GM19397 (cell line): ENCODE results near the gene PTPRZ1.

Experiments
- ATAC-seq: cut with Tn5 transposase; IDR thresholded peaks from one replicate; pipeline ENCODE4 v1.9.1; 2021; ENCODE audit warnings: mild to moderate bottlenecking, moderate library complexity; ENCODE audit not compliant: unreplicated experiment

PTPRZ1 gene

DNA sequence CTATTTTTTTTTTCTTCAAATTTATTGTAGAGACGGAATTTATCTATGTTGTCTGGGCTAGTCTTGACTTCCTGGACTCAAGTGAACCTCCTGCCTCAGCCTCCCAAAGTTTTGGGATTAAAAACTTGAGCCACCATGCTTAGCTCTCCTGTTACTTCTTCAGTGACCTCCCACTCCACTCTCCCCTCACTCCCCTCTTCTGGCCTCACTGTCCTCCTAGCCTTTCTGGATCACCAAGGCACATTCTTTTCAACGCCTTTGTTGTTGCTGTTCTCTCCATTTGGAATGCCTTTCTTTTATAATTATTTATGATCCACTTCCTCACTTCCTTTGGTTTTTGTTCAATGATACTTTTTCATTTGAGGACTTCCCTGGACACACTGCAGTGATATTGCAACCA is 17.9 kb downstream of the PTPRZ1 start:
- ATAC-seq: no peak

DNA sequence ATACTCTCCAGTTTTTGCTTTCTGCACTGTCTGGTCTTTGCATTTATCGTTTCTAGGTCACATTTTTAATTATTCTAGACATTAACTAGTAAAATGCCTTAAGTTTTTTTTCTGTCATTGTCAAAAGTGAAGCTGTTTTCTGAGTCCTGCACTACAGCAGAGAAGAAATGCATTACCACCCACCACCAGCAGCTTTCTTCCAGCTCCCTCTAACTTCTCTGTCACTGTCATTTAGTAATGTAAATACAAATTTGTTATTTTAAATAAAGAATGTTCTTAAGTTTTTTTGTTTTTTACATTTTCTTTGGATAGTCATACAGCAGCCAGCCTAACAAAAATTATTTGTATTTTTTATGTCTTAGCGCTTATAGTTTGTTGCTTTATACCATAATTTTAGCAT is 18.8 kb downstream of the PTPRZ1 start:
- no peak for ATAC-seq

DNA sequence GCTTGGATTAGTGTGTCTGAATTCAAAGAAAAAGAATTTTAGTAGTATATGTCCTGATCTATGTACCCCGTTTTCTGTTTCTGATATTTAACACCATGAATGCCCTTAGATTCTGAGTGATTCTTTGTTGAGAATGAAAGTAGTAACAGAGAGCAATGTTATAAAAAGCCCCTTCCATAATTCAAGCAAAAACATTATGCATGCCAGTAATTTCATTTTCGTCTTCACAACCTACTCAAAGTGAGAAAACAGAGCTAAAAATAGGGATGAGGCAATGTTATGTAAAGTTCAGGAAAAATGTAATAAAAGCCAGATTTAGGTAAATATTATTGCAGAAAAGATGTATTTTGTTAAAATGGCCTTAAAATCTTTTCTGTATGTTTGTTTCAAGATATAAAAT is 28.1 kb downstream of the PTPRZ1 start:
- ATAC-seq: no peak

DNA sequence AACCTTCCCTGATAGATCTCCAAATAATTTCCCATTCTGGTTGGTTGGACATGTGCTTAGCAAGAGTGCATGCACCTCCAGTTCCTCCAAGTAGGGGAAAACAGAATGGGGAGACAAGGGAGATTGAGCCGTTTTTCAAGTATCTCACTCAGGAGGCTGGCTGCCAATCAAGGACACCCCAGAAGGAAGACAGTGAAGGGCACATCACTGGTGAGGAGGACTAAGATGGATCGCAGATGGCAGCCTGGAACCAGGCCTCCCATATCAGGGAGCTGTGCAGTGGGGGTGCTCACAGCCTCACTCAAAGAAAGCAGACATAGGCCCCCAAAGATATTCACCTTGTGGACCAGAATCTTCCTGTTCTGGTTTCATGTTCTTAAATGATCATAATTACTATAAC is 31.2 kb downstream of the PTPRZ1 start:
- no peak for ATAC-seq

DNA sequence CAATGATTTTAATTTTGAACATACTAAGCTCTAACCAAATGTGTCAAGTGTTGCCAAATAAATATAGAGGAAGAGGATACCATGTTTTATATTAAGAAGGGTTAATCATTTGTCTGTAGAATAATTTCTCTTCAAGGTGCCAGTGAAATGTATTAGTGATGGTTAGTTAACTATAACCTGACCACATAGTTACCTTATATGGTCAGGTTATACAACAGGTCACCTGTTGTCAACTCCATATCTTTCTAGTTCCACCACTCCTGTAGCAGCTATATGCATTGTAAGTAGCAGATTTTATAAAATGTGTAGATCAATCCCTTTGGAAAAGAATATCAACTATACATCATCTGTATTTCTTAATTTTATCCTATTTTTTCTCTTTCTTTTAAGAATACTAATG is 35.1 kb downstream of the PTPRZ1 start:
- no peak for ATAC-seq

DNA sequence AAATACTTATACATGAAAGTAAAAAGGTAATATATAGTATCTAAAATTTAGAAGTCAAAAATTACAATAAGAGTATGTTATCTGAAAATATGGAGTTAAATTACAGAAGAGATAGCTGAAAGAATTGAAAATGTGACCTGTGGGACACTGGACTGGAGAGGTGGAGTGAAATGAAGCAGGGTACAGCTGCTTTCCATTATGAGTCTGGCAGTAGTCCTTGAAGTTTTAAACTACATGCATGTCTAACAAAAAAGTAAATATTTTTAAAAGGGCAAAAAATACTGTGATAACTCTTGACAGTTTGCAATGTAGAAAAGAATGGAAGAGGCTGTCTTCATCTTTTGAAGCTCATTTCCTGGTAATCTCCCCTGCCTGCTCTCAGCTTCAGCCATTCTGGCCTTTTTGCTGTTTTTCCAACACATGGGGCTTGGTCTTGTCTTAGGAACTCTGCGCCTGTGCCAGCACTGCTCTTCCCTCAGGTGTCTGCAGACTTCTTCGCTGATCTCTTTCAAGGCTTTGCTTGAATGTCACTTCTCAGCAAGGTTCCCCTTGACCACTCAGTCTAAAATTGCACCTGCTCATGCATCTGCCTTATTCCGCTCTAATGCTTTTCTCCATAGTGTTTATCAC is 36.9 kb downstream of the PTPRZ1 start:
- ATAC-seq: no peak

DNA sequence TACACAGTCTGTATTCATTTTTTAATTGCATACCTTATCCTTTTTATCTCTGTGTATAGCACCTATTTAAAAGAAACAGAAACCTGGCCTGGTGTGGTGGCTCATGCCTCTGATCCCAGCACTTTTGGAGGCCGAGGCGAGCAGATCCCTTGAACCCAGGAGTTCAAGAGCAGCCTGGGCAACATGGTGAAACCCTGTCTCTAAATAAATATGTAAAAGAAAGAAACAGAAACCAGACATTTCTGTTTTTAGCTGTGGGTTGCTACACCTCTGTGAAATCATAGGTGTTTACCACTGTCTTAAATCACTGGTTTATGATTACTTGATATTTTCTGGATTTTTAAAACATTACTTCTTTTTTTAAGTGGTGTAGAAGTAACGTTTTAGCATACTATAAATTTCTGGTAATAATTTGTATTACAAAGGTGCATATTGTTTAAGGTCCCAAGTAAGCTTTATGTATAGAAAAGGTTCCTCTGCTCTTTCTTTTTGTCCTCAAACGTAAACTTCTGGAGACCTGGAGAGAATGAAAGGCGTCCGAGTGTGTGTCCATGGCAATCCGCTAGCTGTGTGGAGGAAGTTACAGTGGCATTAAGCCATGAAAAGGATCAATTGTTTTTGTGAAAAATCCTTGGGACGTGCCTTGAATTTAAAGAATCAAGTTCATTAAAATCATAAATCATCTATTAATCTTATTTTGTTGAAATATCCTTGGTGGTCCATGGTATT is 41.1 kb downstream of the PTPRZ1 start:
- ATAC-seq: no peak

DNA sequence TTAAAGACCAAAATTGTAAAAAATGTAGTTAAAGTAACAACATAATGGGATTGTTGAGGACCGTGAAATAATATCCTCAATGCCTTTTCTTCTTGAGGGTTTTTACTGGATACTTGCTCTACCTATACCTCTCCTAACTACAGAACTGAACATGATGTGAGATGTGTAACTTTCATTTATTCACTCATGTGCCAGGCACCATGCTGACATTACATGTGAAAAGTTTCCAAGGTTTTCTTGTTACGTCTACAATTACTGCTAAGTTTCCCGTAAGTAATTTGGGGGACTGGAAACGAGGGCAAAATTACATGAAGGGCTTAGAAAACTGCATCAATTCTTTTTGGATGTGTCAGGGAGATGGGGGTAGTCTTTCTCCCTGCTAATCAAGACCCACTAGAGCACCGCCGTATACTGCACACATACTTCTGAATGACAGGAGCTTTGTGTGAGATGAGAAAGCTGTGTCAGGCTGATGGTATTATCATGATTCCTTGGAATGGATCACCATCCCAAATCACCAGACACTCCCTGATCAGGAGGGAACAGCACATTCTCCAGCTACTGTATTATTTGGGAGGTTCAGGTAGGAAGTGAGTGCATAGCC is 41.8 kb downstream of the PTPRZ1 start:
- ATAC-seq: no peak

DNA sequence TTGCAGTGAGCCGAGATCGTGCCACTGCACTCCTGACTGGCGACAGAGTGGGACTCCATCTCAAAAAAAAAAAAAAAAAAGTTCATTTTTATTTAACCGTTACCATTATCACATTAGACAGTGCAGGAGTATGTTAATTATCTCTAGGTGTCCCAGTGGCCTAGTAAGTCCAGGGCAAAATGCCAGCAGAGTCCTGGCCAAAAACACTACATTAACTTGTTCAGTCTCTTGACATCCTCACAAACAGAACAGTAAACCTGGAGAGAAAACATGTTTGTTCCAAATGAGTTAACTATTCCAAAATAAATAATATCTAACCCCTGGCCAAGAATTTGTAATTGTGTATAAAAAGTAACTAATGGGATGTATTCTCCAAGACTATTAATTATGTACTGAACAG is 43.2 kb downstream of the PTPRZ1 start:
- no peak for ATAC-seq

DNA sequence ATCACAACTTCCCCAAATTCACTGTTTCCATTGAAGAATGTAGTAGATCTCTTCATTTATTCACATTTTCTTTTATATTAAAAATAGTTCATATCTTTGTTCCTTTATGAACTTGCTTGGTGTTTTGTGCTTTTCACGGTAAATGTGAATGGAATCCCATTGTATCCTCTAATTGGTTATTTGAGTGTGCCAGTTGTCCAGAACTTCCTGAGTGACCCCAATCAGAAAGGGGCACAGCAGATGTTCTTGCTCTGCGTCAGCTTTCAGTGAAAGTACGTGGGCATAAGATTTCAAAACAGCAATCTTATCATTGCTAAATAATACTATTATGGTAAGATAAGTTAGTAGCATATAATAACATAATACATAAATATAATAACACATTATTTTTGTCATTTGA is 47.0 kb downstream of the PTPRZ1 start:
- ATAC-seq: no peak

DNA sequence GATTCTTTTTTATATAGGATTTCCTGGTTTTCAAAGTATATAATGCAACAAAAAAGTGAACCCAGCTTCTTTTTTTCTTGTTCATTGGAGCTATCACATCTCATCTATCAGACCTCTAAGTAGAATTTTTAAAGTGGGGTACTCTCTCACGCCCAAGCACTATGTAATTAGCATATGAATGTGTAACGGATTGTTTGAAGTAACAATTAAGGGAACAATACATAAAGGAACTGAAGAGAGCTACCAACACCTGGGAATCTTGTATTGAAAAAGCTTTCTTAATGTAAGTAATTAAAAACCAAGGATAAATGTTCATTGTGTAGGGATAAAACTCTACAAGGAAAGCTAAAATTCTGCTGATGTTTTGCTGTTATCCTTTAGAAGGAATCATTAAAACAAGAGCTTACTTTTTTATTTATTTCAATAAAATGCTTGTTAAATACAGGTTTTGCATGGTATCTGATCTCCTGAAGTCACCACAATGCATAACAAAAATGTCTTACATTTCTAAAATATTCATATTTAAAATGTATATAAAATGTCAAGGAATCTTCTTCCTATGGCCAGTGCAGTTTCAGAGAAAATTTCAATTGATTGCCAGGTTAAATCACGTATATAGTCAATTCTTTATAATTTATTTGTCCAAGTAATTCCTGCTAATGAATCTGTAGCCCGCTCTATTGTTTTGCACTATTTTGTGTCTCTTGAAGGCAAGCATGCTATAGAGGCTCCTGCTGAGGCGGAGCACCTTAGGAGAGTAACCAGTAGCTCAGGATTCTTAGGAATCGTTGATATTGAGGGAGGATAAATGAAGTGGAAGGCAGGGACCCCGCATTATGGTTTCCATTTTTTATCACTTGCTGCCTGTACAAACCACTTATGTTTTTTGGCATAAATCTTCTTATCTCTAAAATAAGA is 51.6 kb downstream of the PTPRZ1 start:
- no peak for ATAC-seq

DNA sequence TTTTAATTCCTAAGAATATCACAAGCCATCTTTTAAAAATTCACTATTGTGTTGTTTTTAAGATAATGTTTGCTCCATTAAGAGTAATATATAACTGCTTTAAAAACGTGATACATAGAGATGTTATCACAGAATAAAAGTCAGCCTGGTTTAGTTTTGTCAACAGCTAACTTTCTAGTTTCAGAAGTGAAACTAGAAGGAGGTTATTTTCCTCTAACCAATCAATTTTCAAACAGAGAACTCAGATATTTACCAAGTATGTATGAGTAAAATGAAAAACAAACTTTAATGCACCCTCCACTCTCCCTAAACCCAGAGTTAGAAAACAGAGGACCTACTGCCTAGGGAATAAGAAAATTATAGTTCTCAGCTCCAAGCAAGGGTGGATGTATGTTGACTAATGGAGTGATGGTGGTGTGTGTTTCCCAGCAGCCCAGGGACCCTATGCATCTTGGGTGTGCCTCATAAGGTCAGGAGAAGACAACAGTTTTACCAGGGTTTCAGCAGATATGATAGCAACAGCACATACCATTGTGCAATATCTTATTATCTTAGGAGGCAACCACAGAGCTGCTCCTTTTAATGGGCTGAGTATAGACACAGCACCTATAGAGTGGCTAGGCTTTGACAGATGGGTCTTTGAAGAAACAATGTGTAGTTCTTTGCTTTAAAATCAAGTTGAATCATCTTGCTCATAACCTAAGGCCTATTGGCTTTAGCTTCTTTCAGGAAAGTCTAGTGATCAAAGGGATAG is 58.4 kb downstream of the PTPRZ1 start:
- ATAC-seq: no peak

DNA sequence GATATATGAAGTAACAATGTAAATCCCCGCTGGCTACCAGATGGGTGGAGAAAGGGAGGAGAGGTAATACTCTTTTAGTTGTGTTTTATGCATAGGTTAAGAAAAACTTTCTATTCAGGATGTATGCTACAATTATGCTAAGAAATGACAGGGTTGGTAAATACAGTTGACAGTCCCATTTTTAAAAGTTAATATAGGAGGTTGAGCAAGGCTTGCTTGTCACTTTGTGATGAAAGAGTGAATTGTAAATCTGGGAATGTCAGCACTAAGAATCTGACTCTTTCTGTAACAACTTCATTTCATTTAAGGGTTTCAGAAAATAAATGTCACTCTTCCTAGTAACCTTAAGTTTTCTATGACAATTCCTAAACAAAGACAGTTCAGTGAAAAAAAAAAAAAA is 59.8 kb downstream of the PTPRZ1 start:
- no peak for ATAC-seq

DNA sequence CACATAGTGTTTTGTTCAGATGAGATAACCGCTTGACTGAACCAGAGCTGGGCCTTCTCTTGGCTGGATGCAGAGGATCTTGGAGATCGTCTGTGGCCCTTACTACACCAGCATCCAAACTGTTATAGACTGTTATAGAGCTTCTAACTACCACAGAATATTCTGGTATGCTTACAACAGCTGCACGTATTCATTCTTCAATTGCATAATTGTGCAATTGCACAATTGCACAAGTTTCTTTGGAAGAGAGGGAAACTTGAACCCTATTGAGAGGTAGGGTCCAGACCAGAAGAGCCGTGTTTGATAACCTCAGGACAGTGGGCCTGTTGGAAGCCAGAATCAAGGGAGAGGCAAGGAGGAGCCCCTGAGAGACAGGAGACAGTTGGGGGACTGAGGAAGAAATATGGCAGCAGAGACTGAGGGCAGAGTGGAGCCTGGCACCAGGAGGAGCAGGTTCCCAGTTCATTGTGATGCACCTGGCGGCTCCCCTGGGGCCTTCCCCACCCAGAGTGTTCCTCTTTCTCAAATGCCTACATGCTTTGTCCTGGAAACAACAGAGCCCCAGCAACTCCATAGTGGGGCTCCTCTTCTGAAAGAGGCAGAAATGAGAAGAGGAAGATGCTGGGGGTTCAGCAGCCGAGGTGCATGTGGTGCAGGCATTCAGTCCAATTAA is 64.1 kb downstream of the PTPRZ1 start:
- no peak for ATAC-seq

DNA sequence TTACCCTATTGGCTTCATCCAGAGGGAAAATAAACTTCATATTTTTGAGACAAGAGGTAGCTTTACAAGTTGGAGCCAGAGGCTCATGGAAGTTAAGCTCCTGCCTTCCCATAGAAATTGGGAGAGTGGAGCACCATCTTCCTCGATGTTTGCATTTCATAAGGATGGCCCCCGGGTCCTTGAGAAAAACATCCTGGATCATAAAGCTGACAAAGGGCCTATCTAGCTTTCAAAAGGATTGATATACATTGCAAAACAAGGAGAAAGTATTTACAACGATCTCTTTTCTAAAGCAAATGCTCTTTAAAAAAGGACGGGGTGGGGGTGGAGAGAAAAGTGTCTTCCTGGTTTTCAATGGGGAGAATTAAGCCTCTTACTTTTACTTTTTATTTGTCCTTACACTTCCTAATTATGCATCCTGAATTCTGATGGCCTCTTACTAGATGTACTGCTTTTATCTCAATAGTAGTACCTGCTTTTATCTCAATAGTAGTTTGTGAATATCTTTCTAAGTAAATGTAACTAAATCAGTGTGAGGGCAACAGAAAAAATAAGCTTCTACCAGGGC is 65.6 kb downstream of the PTPRZ1 start:
- ATAC-seq: no peak

DNA sequence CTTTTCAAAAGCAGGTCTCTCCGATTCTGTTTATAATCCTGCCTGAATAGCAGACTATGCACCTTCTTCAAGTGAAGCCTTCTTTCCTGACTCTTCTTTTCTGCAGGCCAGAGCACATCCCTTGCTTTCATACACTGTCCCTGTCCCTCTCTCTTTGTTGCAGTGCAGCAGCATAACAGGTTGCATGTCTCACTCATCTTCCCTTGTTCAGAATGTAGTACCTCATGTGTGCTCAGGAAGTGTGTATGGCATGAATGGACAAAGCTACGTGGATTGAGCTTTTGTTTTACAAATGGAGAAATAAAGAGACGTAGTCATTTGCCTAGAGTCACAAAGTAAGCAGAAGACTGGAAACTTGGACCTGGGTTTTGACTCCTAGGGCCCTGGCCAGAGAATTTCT is 68.0 kb downstream of the PTPRZ1 start:
- ATAC-seq: no peak

DNA sequence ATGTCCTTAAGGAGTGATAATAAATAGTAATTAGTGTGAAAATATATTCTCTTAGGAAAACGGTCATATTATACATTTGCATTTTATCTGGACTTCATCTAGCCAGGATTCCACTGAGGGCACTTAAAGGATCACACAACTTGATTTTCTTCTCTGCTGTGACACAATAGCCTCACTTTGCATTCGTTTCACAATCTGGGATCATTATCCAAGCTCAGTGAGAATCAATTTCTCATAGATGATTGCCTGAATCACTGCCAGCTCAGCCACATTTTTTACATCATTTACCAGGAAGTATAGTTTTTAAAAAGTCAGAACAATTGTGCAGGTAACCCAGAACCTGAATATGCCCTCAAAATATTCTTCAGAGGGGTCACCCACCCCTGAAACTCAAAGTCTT is 68.9 kb downstream of the PTPRZ1 start:
- no peak for ATAC-seq

DNA sequence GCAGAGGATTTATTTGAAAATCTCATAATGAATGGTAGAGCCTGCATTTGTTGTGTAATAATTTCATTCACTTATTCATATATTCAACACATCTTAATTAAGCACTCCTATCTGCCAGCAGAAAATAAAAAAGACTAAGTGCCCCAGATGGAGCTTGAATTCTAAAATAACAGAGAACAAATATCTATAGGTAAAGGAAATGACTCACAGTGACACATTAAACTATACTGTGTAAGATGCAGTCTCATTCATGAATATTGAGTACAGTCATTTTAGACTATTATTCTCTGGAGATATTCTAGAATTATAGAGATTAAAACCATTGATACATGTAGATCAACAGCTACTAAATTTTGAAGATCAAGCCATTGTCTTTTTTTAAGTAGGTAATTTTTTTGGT is 72.1 kb downstream of the PTPRZ1 start:
- no peak for ATAC-seq

DNA sequence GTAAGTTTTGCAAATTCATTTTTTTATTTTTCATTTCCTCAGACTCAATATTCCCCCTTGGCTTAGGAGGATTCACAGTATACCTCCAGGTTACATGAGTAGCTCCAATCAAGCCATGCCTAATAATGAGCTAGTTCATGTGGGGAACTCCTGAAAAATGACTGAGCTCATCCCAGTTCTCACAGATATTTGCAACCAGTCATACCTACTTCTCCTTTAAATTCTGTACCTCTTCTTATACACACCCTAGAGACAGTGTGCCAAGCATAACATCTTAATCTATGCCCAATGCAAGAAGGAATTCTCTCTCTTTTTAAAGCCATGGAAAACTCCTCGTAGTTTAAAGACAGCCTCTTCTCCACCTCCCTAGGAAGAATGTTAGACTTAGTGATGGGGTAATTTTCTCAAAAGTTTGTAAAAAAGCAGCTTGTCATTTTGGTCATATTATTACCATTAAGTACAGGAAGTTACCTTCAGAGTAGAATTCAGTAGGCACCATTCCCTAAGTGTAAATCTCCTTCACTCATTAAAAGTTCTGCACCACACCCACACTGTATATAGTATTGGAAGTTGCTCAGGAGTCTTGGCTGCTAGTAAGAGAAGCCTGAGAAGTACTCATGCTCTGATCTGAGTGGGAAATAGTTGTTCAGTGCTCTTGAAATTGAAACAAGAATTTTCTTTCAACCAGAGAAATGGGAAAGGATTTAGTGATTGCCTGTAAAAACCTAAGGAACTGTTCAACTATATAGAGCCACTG is 72.7 kb downstream of the PTPRZ1 start:
- ATAC-seq: no peak
